HG03025 (cell line): ENCODE measurements around the gene RASGRF2.
"Not testable (repeated sequence)": the region's sequence is repeated elsewhere in the genome, so short reads cannot be mapped to it uniquely, and the experiment has no call there.

ENCODE experiments used
- ATAC-seq: cut with Tn5 transposase; IDR thresholded peaks from one replicate; pipeline ENCODE4 v1.9.1; 2021; ENCODE audit warnings: mild to moderate bottlenecking, moderate library complexity; ENCODE audit not compliant: unreplicated experiment, low FRiP score

RASGRF2 gene

GRCh38 chr5:81121836-81122630 is 161.9 kb downstream of the RASGRF2 start:
- ATAC-seq: no peak

GRCh38 chr5:81124689-81125088 is 164.5 kb downstream of the RASGRF2 start:
- ATAC-seq: not testable (repeated sequence)

GRCh38 chr5:81125959-81126358 is 165.8 kb downstream of the RASGRF2 start:
- ATAC-seq: no peak

- no peak for ATAC-seq
These were observed 168.3 kb downstream of the RASGRF2 start for GRCh38 chr5:81128416-81128815.

- ATAC-seq: no peak
These were observed 172.2 kb downstream of the RASGRF2 start for GRCh38 chr5:81132381-81132780.

GRCh38 chr5:81134066-81134465 is 173.9 kb downstream of the RASGRF2 start:
- no peak for ATAC-seq

- ATAC-seq: no peak
These were observed 174.4 kb downstream of the RASGRF2 start for GRCh38 chr5:81134566-81134965.

- ATAC-seq: no peak
These were observed 176.4 kb downstream of the RASGRF2 start for GRCh38 chr5:81136557-81136956.

GRCh38 chr5:81137833-81138232 is 177.7 kb downstream of the RASGRF2 start:
- ATAC-seq: no peak

GRCh38 chr5:81140441-81140840 is 180.3 kb downstream of the RASGRF2 start:
- ATAC-seq: no peak

- no peak for ATAC-seq
These were observed 180.8 kb downstream of the RASGRF2 start for GRCh38 chr5:81140943-81141342.

- ATAC-seq: no peak
These were observed 181.9 kb downstream of the RASGRF2 start for GRCh38 chr5:81142108-81142507.

GRCh38 chr5:81145329-81145935 is 185.3 kb downstream of the RASGRF2 start:
- ATAC-seq: no peak

- ATAC-seq: no peak
These were observed 185.9 kb downstream of the RASGRF2 start for GRCh38 chr5:81146031-81146430.

- ATAC-seq: no peak
These were observed 187.1 kb downstream of the RASGRF2 start for GRCh38 chr5:81147011-81147885.

GRCh38 chr5:81147886-81148571 is 187.9 kb downstream of the RASGRF2 start:
- no peak for ATAC-seq

- ATAC-seq: no peak
These were observed 191.4 kb downstream of the RASGRF2 start for GRCh38 chr5:81151546-81151945.

- no peak for ATAC-seq
These were observed 194.6 kb downstream of the RASGRF2 start for GRCh38 chr5:81154725-81155124.

- ATAC-seq: no peak
These were observed 196.6 kb downstream of the RASGRF2 start for GRCh38 chr5:81156732-81157131.

GRCh38 chr5:81161012-81161601 is 200.9 kb downstream of the RASGRF2 start:
- peak; percentile 61 for ATAC-seq
